A549 (cell line): Measurements from ENCODE around the gene SSH2. TPM values are rescaled to one million over a fixed set of nuclear protein-coding genes. Genes with fewer than 3 reads are reported as not detected.

Experiments
- ATAC-seq, 2 experiments: fragments of 200-7000 bp in 1 of 2; fragments of >200 bp in 1 of 2; cut with Nextera tagmentation in 1 of 2; cut with Tn5 transposase in 1 of 2; 3 replicates each; pipeline versions ENCODE4 v1.8.0 to v1.9.1; 2018 to 2020; ENCODE audit warnings: mild to moderate bottlenecking in 1 of 2, moderate library complexity in 1 of 2
- CTCF ChIA-PET: fragments of 300-600 bp; sonication (Branson Sonifier 250); formaldehyde crosslinking; extraction: SDS; loops from one replicate; lab custom pipeline; 2021; ENCODE audit warnings: antibody characterized with exemption, inconsistent platforms; lab: Yijun Ruan, JAX
- POLR2A ChIA-PET: fragments of 350-600 bp; formaldehyde crosslinking; extraction: SDS; loops from one replicate; lab custom pipeline; 2021; ENCODE audit warnings: antibody characterized with exemption, inconsistent platforms; lab: Yijun Ruan, JAX
- DNase-seq, 2 experiments: peaks; one replicate each; pipeline versions ENCODE4 v3.0.0 to v3.0.0-alpha.2; 2011 to 2016; ENCODE audit warnings: low read depth in 1 of 2, low spot score in 1 of 2
- FAIRE-seq: peaks from 2 replicates; lab custom pipeline; 2011; peaks lifted over from hg19 to GRCh38; lab: Jason Lieb, UNC
- H3K27ac ChIP-seq, 2 experiments: fragments of >200 bp; sonication (Bioruptor Twin); formaldehyde crosslinking; 3 replicates each; pipeline ENCODE4 v1.5.1; 2016 to 2017
- H3K4me1 ChIP-seq: fragments of >200 bp; sonication (Bioruptor Twin); formaldehyde crosslinking; 3 replicates; pipeline ENCODE4 v1.6.1; 2016
- H3K4me2 ChIP-seq: fragments of >200 bp; sonication (Bioruptor Twin); formaldehyde crosslinking; 3 replicates; pipeline ENCODE4 v1.6.1; 2016
- H3K4me3 ChIP-seq: fragments of >200 bp; sonication (Bioruptor Twin); formaldehyde crosslinking; 3 replicates; pipeline ENCODE4 v1.5.1; 2016
- H3K9me3 ChIP-seq: fragments of >200 bp; sonication (Bioruptor Twin); formaldehyde crosslinking; 3 replicates; pipeline ENCODE4 v1.6.1; 2016
- BHLHE40 ChIP-seq: IDR thresholded peaks from 2 replicates; pipeline ENCODE4 v1.6.1; 2012; ENCODE audit warnings: low read depth, low read length, inconsistent platforms
- CBX8 ChIP-seq: fragments of 200-600 bp; sonication (generic); IDR thresholded peaks from 2 replicates; pipeline ENCODE4 v1.6.1; 2016
- CHD4 ChIP-seq: fragments of 200-600 bp; sonication (generic); IDR thresholded peaks from 2 replicates; pipeline ENCODE4 v1.6.1; 2016; ENCODE audit warnings: antibody characterized with exemption, mild to moderate bottlenecking, borderline replicate concordance
- EHF ChIP-seq: fragments of 250-450 bp; sonication (Bioruptor Pico); IDR thresholded peaks from 2 replicates; pipeline ENCODE4 v1.5.0; 2020; ENCODE audit warnings: mild to moderate bottlenecking
- EHMT2 ChIP-seq: fragments of 200-600 bp; sonication (generic); IDR thresholded peaks from 2 replicates; pipeline ENCODE4 v1.6.1; 2016; ENCODE audit warnings: antibody characterized with exemption, low read depth, mild to moderate bottlenecking, moderate library complexity
- ESRRA ChIP-seq: fragments of 150-350 bp; IDR thresholded peaks from 2 replicates; pipeline ENCODE4 v1.6.1; 2014; ENCODE audit warnings: mild to moderate bottlenecking, low read length, borderline replicate concordance
- FOSB ChIP-seq: fragments of 250-450 bp; sonication (Bioruptor Pico); IDR thresholded peaks from 2 replicates; pipeline ENCODE4 v1.5.0; 2020; ENCODE audit warnings: mild to moderate bottlenecking, moderate library complexity
- FOXS1 ChIP-seq: fragments of 250-450 bp; sonication (Bioruptor Pico); IDR thresholded peaks from 2 replicates; pipeline ENCODE4 v1.5.0; 2020; ENCODE audit warnings: mild to moderate bottlenecking, moderate library complexity
- HDAC2 ChIP-seq: fragments of 200-600 bp; sonication (generic); IDR thresholded peaks from 2 replicates; pipeline ENCODE4 v1.6.1; 2016
- HOXA7 ChIP-seq: fragments of 250-450 bp; sonication (Bioruptor Pico); IDR thresholded peaks from 2 replicates; pipeline ENCODE4 v1.5.0; 2020; ENCODE audit warnings: mild to moderate bottlenecking, moderate library complexity
- HOXB13 ChIP-seq: fragments of 250-450 bp; sonication (Bioruptor Pico); IDR thresholded peaks from 2 replicates; pipeline ENCODE4 v1.5.0; 2020; ENCODE audit warnings: low read depth, mild to moderate bottlenecking, moderate library complexity
- JUNB ChIP-seq: fragments of >200 bp; sonication (Bioruptor Twin); formaldehyde crosslinking; IDR thresholded peaks from 2 replicates; pipeline ENCODE4 v1.6.1; 2016
- MAFK ChIP-seq: fragments of 450-650 bp; IDR thresholded peaks from 2 replicates; pipeline ENCODE4 v1.6.1; 2014; ENCODE audit not compliant: partially characterized antibody
- NR3C1 ChIP-seq: fragments of >200 bp; sonication (Bioruptor Twin); formaldehyde crosslinking; IDR thresholded peaks from 3 replicates; pipeline ENCODE4 v1.6.1; 2017
- PHF8 ChIP-seq: fragments of 200-600 bp; sonication (generic); IDR thresholded peaks from 2 replicates; pipeline ENCODE4 v1.6.1; 2016; ENCODE audit warnings: low read depth, mild to moderate bottlenecking, antibody characterized with exemption, moderate library complexity, borderline replicate concordance
- POLR2A ChIP-seq: IDR thresholded peaks from 2 replicates; pipeline ENCODE4 v1.6.1; 2012; ENCODE audit warnings: mild to moderate bottlenecking, low read length
- POLR2AphosphoS2 ChIP-seq: conservative IDR thresholded peaks from 2 replicates; pipeline ENCODE4 v1.6.1; 2012; ENCODE audit warnings: low read length, improper control_type of control experiment, inconsistent platforms
- RARB ChIP-seq: fragments of 250-450 bp; sonication (Bioruptor Pico); IDR thresholded peaks from 2 replicates; pipeline ENCODE4 v1.8.0; 2021; ENCODE audit warnings: mild to moderate bottlenecking, moderate library complexity
- RCOR1 ChIP-seq: fragments of 150-350 bp; IDR thresholded peaks from 2 replicates; pipeline ENCODE4 v1.6.1; 2014; ENCODE audit warnings: antibody characterized with exemption, low read length, low read depth
- RFX5 ChIP-seq: fragments of 450-650 bp; IDR thresholded peaks from 2 replicates; pipeline ENCODE4 v1.7.1; 2014; ENCODE audit warnings: antibody characterized with exemption, mild to moderate bottlenecking, moderate library complexity
- SMC3 ChIP-seq: fragments of >200 bp; sonication (Bioruptor Twin); formaldehyde crosslinking; IDR thresholded peaks from 3 replicates; pipeline ENCODE4 v1.6.1; 2018; ENCODE audit warnings: inconsistent platforms
- TFCP2L1 ChIP-seq: fragments of 250-450 bp; sonication (Bioruptor Pico); IDR thresholded peaks from 2 replicates; pipeline ENCODE4 v1.5.0; 2021; ENCODE audit warnings: mild to moderate bottlenecking
- ZC3H11A ChIP-seq: fragments of 450-650 bp; IDR thresholded peaks from 2 replicates; pipeline ENCODE4 v1.6.1; 2014; ENCODE audit warnings: antibody characterized with exemption, mild to moderate bottlenecking
- ZNF302 ChIP-seq: fragments of 250-450 bp; sonication (Bioruptor Pico); IDR thresholded peaks from 2 replicates; pipeline ENCODE4 v1.9.0; 2021; ENCODE audit warnings: inconsistent platforms, mild to moderate bottlenecking, moderate library complexity
- ZSCAN20 ChIP-seq: fragments of 250-450 bp; sonication (Bioruptor Pico); IDR thresholded peaks from 2 replicates; pipeline ENCODE4 v1.8.0; 2022; ENCODE audit warnings: mild to moderate bottlenecking, moderate library complexity
- whole genome bisulfite sequencing: methylation state at CpG from one replicate; pipeline ENCODE4 v1.1.6; 2017; ENCODE audit errors: missing lambda C conversion rate; 5-methylcytosine and 5-hydroxymethylcytosine counted together
- polyA plus RNA-seq, 4 experiments: library from polyadenylated mRNA; depleted of rRNA in 3 of 4; stranded (reverse); fragments of >200 nt; fragmentation: RNase III in 1 of 4; extraction: RNeasy Plus Mini Kit Qiagen cat#74134 plus additional on column Dnase treatment in 1 of 4; gene quantifications; 2 replicates in 3 of 4; 3 replicates in 1 of 4; pipeline ENCODE4 v1.2.3, GENCODE V29; 2011 to 2017
- TF ChIP-seq, protein P1 (sequence below): fragments of >200 bp; sonication (Bioruptor Twin); formaldehyde crosslinking; IDR thresholded peaks from 3 replicates; pipeline ENCODE4 v1.6.1; 2016
- TF ChIP-seq, protein P2 (sequence below): fragments of >200 bp; sonication (Bioruptor Twin); formaldehyde crosslinking; IDR thresholded peaks from 2 replicates; pipeline ENCODE4 v1.6.1; 2016
- TF ChIP-seq, protein P3 (sequence below): fragments of 250-450 bp; sonication (Bioruptor Pico); IDR thresholded peaks from 2 replicates; pipeline ENCODE4 v1.5.0; 2020; ENCODE audit warnings: low read depth, mild to moderate bottlenecking, moderate library complexity
- TF ChIP-seq, protein P4 (sequence below): IDR thresholded peaks from 2 replicates; pipeline ENCODE4 v1.6.1; 2012; ENCODE audit warnings: low read depth, borderline replicate concordance
- TF ChIP-seq, protein P5 (sequence below): fragments of >200 bp; sonication (Bioruptor Twin); formaldehyde crosslinking; IDR thresholded peaks from 3 replicates; pipeline ENCODE4 v1.5.1; 2016

SSH2 gene
- polyA plus RNA-seq, 2 of the 4 experiments (the other 2 are of a cell fraction): 20.7 to 24.5 TPM

DNA sequence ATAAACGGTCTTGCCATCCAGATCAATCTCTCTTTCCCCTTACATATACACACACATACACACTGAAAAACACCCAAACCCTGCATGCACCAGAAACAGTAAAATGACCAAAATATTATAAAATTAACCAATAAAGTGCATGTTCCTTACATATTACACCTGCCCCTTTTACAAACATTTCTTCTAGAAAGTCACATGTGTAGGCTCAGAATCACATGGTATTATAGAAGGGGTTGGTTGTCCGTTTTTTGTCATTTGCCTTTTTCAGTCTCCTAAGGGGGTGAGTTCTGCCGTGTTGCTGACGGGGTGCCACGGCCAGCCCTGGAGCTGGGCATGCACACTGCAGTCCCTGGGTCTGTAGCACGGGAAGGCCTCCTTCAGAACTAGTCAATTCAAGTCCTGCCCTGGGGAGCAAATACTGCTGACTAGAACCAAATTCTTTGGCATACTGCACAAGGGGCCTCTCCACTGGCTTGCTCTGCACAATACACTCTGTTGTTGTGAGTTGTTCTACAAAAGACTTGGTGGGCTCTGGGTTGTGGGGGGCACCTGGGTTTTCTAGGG lies 299.3 kb downstream of the SSH2 start:
- H3K27ac ChIP-seq: no peak overlapping the region
- TF ChIP-seq SMC3: no peak
- peak; percentile 28 for TF ChIP-seq MAFK
- TF ChIP-seq POLR2AphosphoS2: no peak
- no peak for TF ChIP-seq FOXS1 (CRISPR knock-in tag)
- TF ChIP-seq, protein P1, sequence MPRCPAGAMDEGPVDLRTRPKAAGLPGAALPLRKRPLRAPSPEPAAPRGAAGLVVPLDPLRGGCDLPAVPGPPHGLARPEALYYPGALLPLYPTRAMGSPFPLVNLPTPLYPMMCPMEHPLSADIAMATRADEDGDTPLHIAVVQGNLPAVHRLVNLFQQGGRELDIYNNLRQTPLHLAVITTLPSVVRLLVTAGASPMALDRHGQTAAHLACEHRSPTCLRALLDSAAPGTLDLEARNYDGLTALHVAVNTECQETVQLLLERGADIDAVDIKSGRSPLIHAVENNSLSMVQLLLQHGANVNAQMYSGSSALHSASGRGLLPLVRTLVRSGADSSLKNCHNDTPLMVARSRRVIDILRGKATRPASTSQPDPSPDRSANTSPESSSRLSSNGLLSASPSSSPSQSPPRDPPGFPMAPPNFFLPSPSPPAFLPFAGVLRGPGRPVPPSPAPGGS: no peak
- TF ChIP-seq HDAC2: no peak
- TF ChIP-seq EHF (CRISPR knock-in tag): no peak
- H3K4me2 ChIP-seq: no peak overlapping the region
- no peaks in the 10 kb centered on the region for H3K4me1 ChIP-seq
- WGBS: 84% methylated on average over 6 of the region's 6 CpGs
- ATAC-seq (no peak), FAIRE-seq (no peak), DNase-seq (no peak)
- POLR2A ChIA-PET: no interaction called here
- no peaks in the 10 kb centered on the region for H3K9me3 ChIP-seq
- H3K4me3 ChIP-seq: no peak overlapping the region
- CTCF ChIA-PET: interaction anchor here (2.5 kb wide), 1 partner anchor 13 kb away, joined by 14 read pairs; no protein-coding TSS in a partner anchor

DNA sequence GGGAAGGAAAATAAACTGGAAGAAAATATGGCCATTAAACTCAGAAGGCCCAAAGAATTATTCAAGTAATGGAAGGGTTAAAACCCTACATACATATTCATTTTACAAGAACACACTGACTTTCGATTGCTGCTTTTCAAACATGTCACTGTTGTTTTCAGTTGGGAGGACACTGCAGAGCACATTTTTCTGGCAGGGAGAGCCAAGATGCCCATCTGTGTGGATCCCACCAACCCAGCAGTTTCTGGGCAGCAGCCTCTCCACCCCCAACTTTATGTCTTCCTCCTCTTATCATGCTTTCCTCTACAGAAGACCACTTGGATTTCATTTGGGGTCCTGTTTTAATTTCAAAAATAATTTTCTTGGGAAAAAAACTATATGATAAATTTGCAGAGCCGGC lies 300.2 kb downstream of the SSH2 start:
- no peak for DNase-seq
- no peak for FAIRE-seq
- ChIA-PET POLR2A (no interaction called here), CTCF (interaction anchor here (3.3 kb wide), 1 partner anchor 10 kb away, joined by 19 read pairs; no protein-coding TSS in a partner anchor)
- Histone ChIP-seq H3K4me2 (no peak overlapping the region), H3K4me1 (no peaks in the 10 kb centered on the region), H3K27ac (no peak overlapping the region), H3K9me3 (no peaks in the 10 kb centered on the region), H3K4me3 (no peak overlapping the region)
- TF ChIP-seq CBX8: no peak
- TF ChIP-seq RCOR1: no peak
- TF ChIP-seq JUNB: no peak
- TF ChIP-seq MAFK: no peak
- TF ChIP-seq ZNF302: no peak
- no peak for TF ChIP-seq NR3C1
- no peak for TF ChIP-seq POLR2A
- TF ChIP-seq EHMT2: no peak
- no peak for TF ChIP-seq ESRRA
- TF ChIP-seq CHD4: no peak
- TF ChIP-seq, protein P2, sequence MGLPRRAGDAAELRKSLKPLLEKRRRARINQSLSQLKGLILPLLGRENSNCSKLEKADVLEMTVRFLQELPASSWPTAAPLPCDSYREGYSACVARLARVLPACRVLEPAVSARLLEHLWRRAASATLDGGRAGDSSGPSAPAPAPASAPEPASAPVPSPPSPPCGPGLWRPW: no peak
- no peak for TF ChIP-seq RARB (CRISPR knock-in tag)
- TF ChIP-seq, protein P3, sequence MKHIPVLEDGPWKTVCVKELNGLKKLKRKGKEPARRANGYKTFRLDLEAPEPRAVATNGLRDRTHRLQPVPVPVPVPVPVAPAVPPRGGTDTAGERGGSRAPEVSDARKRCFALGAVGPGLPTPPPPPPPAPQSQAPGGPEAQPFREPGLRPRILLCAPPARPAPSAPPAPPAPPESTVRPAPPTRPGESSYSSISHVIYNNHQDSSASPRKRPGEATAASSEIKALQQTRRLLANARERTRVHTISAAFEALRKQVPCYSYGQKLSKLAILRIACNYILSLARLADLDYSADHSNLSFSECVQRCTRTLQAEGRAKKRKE (CRISPR knock-in tag): no peak
- TF ChIP-seq RFX5: no peak
- no peak for TF ChIP-seq TFCP2L1 (CRISPR knock-in tag)
- 64% methylated on average over 2 of the region's 2 CpGs for WGBS
- ATAC-seq: no peak

DNA sequence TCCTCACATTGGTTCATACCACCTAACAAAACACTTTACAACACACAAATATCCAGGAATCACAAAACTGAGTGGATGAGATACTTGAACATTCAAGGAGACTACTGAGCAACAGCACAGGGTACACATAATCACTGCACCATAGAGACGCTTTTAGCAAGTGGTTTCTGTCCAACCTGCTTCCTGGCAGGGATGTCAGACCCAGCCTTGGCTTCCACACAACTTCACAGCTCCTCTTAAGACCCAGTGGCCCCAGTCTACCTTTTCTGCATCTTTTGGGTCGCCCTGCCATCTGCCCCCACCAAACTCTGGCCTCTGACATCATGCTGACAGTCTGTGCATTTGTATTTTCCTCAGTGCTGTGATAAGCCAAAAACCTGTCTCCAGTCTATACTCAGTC lies 301.4 kb downstream of the SSH2 start:
- Histone ChIP-seq H3K27ac (no peak overlapping the region), H3K9me3 (no peaks in the 10 kb centered on the region), H3K4me1 (no peaks in the 10 kb centered on the region), H3K4me2 (no peak overlapping the region), H3K4me3 (no peak overlapping the region)
- POLR2A ChIA-PET: no interaction called here
- no peak for FAIRE-seq
- ATAC-seq: no peak
- DNase-seq: no peak
- no peak for TF ChIP-seq HOXB13 (CRISPR knock-in tag)
- TF ChIP-seq, protein P4, sequence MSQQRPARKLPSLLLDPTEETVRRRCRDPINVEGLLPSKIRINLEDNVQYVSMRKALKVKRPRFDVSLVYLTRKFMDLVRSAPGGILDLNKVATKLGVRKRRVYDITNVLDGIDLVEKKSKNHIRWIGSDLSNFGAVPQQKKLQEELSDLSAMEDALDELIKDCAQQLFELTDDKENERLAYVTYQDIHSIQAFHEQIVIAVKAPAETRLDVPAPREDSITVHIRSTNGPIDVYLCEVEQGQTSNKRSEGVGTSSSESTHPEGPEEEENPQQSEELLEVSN: no peak
- TF ChIP-seq ZSCAN20 (CRISPR knock-in tag): no peak
- no peak for TF ChIP-seq HDAC2
- no peak for TF ChIP-seq PHF8
- no peak for TF ChIP-seq RARB (CRISPR knock-in tag)
- no peak for TF ChIP-seq HOXA7
- TF ChIP-seq FOSB: no peak
- TF ChIP-seq, protein P5, sequence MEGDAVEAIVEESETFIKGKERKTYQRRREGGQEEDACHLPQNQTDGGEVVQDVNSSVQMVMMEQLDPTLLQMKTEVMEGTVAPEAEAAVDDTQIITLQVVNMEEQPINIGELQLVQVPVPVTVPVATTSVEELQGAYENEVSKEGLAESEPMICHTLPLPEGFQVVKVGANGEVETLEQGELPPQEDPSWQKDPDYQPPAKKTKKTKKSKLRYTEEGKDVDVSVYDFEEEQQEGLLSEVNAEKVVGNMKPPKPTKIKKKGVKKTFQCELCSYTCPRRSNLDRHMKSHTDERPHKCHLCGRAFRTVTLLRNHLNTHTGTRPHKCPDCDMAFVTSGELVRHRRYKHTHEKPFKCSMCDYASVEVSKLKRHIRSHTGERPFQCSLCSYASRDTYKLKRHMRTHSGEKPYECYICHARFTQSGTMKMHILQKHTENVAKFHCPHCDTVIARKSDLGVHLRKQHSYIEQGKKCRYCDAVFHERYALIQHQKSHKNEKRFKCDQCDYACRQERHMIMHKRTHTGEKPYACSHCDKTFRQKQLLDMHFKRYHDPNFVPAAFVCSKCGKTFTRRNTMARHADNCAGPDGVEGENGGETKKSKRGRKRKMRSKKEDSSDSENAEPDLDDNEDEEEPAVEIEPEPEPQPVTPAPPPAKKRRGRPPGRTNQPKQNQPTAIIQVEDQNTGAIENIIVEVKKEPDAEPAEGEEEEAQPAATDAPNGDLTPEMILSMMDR: no peak
- TF ChIP-seq BHLHE40: no peak
- TF ChIP-seq ZC3H11A: no peak
- WGBS: 80% methylated on average over 2 of the region's 2 CpGs
- CTCF ChIA-PET: interaction anchor here (1.1 to 5.1 kb wide), 5 partner anchors 11 to 151 kb away, joined by 4 to 52 read pairs (median 7); no protein-coding TSS in a partner anchor
